GM23248 (cell line): ENCODE results near the gene BCR. TPM values are rescaled to one million over a fixed set of nuclear protein-coding genes. Genes with fewer than 3 reads are reported as not detected.

Source experiments
- DNase-seq: peaks from one replicate; pipeline ENCODE4 v3.0.0-alpha.2; 2015
- H2AFZ ChIP-seq: fragments of 200-600 bp; sonication (generic); 2 replicates; pipeline ENCODE4 v1.6.1; 2016; ENCODE audit warnings: antibody characterized with exemption
- H3F3A ChIP-seq: fragments of 200-600 bp; sonication (generic); 2 replicates; pipeline ENCODE4 v1.6.1; 2016; ENCODE audit warnings: mild to moderate bottlenecking, antibody characterized with exemption, mixed run types; ENCODE audit not compliant: insufficient read depth
- H3K27ac ChIP-seq: fragments of 200-600 bp; sonication (generic); 2 replicates; pipeline ENCODE4 v1.5.1; 2016; ENCODE audit warnings: mild to moderate bottlenecking
- H3K27me3 ChIP-seq: fragments of 200-600 bp; sonication (generic); replicated peaks from 2 replicates; pipeline ENCODE4 v1.6.1; 2016; ENCODE audit warnings: mild to moderate bottlenecking; ENCODE audit not compliant: insufficient read depth
- H3K36me3 ChIP-seq: fragments of 200-600 bp; sonication (generic); 2 replicates; pipeline ENCODE4 v1.6.1; 2016; ENCODE audit warnings: low read depth, mild to moderate bottlenecking
- H3K4me1 ChIP-seq: fragments of 200-600 bp; sonication (generic); 2 replicates; pipeline ENCODE4 v1.6.1; 2016; ENCODE audit warnings: mild to moderate bottlenecking; ENCODE audit not compliant: insufficient read depth
- H3K4me2 ChIP-seq: fragments of 200-600 bp; sonication (generic); one replicate; pipeline ENCODE4 v1.6.1; 2016; ENCODE audit warnings: mild to moderate bottlenecking; ENCODE audit not compliant: unreplicated experiment
- H3K4me3 ChIP-seq: fragments of 200-600 bp; sonication (generic); 2 replicates; pipeline ENCODE4 v1.5.1; 2016; ENCODE audit warnings: mild to moderate bottlenecking
- H3K79me2 ChIP-seq: fragments of 200-600 bp; sonication (generic); 2 replicates; pipeline ENCODE4 v1.6.1; 2016; ENCODE audit warnings: mild to moderate bottlenecking; ENCODE audit not compliant: insufficient read depth
- H3K9ac ChIP-seq: fragments of 200-600 bp; sonication (generic); 2 replicates; pipeline ENCODE4 v1.6.1; 2016; ENCODE audit warnings: mild to moderate bottlenecking
- H3K9me2 ChIP-seq: fragments of 200-600 bp; sonication (generic); 2 replicates; pipeline ENCODE4 v1.6.1; 2016; ENCODE audit warnings: mixed run types, mild to moderate bottlenecking, moderate library complexity; ENCODE audit not compliant: insufficient read depth
- H3K9me3 ChIP-seq: fragments of 200-600 bp; sonication (generic); one replicate; pipeline ENCODE4 v1.6.1; 2017; ENCODE audit warnings: low read depth
- H4K20me1 ChIP-seq: fragments of 200-600 bp; sonication (generic); 2 replicates; pipeline ENCODE4 v1.6.0; 2016; ENCODE audit not compliant: insufficient read depth
- EZH2 ChIP-seq: fragments of 200-600 bp; sonication (generic); IDR thresholded peaks from 2 replicates; pipeline ENCODE4 v1.6.1; 2018; ENCODE audit warnings: antibody characterized with exemption, mild to moderate bottlenecking; ENCODE audit not compliant: insufficient read depth, poor library complexity, severe bottlenecking
- EZH2phosphoT487 ChIP-seq: fragments of 200-600 bp; sonication (generic); IDR thresholded peaks from 2 replicates; pipeline ENCODE4 v1.6.1; 2018; ENCODE audit warnings: antibody characterized with exemption, moderate library complexity, mild to moderate bottlenecking, low read depth; ENCODE audit not compliant: insufficient read depth
- WGBS, 2 experiments: methylation state at CpG; one replicate each; pipeline ENCODE4 v1.1.6; 2015 to 2017; ENCODE audit warnings: low lambda C conversion rate in 2 of 2, low coverage in 1 of 2; ENCODE audit errors: missing lambda C conversion rate in 2 of 2; 5-methylcytosine and 5-hydroxymethylcytosine counted together
- in situ Hi-C: fragments of 300-500 bp; cut with MboI; formaldehyde crosslinking; loops from 2 replicates; pipeline ENCODE4 v1.15.0; 2020
- polyA plus RNA-seq: library from polyadenylated mRNA; unstranded; fragments of >200 nt; fragmentation: Nextera tagmentation; extraction: Ambion mirVana; gene quantifications from 2 replicates; pipeline ENCODE4 v1.2.1, GENCODE V29; 2016
- total RNA-seq: library from RNA; depleted of rRNA; stranded (reverse); fragments of >200 nt; shearing (Covaris generic); gene quantifications from 2 replicates; pipeline ENCODE4 v1.2.3, GENCODE V29; 2014

BCR gene
- total and polyA plus RNA-seq, 2 experiments from 2014 or later: 4.7 to 30.0 TPM

DNA sequence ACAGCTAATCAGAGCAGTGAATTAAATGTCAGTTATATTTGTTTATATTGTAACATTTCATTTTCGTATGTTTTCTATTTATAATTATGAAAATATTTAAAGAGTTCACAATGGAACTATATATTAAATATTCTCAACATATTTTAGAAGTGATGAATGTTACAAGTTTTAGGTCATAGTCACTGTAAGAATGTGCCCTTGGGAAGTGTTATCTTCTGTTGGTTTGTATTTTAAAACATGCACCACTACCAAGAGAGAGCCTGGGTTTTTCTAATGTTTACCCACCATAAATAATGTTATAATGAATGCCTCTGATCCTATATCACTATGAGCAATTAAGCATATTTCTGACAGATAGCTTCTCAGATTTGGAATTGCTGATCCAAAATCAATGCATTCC is 171.0 kb downstream of the BCR start:
- WGBS, 2 experiments: 20 to 27% methylated on average over 1 of the region's 1 CpG
- no peaks in the 10 kb centered on the region for H3K36me3 ChIP-seq
- no peaks in the 10 kb centered on the region for H4K20me1 ChIP-seq

DNA sequence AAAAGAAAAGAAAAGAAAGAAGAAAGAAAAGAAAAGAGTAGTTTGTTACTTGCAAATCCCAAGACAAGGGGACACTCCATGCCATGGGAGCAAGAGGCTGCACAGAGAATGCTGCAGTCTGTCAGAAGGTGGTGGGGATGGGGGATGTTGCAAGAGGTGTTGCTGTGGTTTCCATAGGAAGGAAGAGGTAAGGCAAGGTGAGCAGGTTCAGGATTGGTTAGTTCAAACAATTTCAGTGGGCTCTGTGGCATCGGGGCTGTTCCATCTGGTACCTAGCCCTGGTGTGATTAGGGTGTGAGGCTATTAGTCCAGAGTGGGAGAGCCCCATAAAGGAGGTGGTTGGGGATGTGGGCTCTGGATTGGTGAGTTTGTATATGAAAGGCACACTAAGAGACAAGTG is 172.7 kb downstream of the BCR start:
- H3K9me3 ChIP-seq: no peaks in the 10 kb centered on the region
- H3K36me3 ChIP-seq: no peaks in the 10 kb centered on the region
- H3K4me2 ChIP-seq: no peak overlapping the region
- H3K4me3 ChIP-seq: no peak overlapping the region
- 0 to 15% methylated on average over 1 of the region's 1 CpG for WGBS, 2 experiments
- H3K79me2 ChIP-seq: no peaks in the 10 kb centered on the region
- no peaks in the 10 kb centered on the region for H3F3A ChIP-seq
- in situ Hi-C loops: no loop called here
- H4K20me1 ChIP-seq: no peaks in the 10 kb centered on the region
- H3K27me3 ChIP-seq: peaks cover 46% of the 10 kb centered on the region
- H3K9ac ChIP-seq: no peak overlapping the region
- TF ChIP-seq EZH2phosphoT487 (no peak), EZH2 (no peak)
- H3K4me1 ChIP-seq: no peaks in the 10 kb centered on the region
- H2AFZ ChIP-seq: no peak overlapping the region
- DNase-seq: no peak
- no peaks in the 10 kb centered on the region for H3K9me2 ChIP-seq
- H3K27ac ChIP-seq: no peak overlapping the region

More for the DNA sequence above, 171.0 kb downstream of the BCR start:
- no peak overlapping the region for H3K4me3 ChIP-seq
- no peak overlapping the region for H3K4me2 ChIP-seq
- H2AFZ ChIP-seq: no peak overlapping the region
- no peaks in the 10 kb centered on the region for H3K4me1 ChIP-seq
- no peak overlapping the region for H3K27ac ChIP-seq
- no peaks in the 10 kb centered on the region for H3K9me3 ChIP-seq
- no peaks in the 10 kb centered on the region for H3F3A ChIP-seq
- H3K9ac ChIP-seq: no peak overlapping the region
- no peak for DNase-seq
- no peak for TF ChIP-seq EZH2
- TF ChIP-seq EZH2phosphoT487: no peak
- in situ Hi-C loops: no loop called here
- no peaks in the 10 kb centered on the region for H3K79me2 ChIP-seq
- H3K27me3 ChIP-seq: peaks cover 46% of the 10 kb centered on the region
- no peaks in the 10 kb centered on the region for H3K9me2 ChIP-seq

DNA sequence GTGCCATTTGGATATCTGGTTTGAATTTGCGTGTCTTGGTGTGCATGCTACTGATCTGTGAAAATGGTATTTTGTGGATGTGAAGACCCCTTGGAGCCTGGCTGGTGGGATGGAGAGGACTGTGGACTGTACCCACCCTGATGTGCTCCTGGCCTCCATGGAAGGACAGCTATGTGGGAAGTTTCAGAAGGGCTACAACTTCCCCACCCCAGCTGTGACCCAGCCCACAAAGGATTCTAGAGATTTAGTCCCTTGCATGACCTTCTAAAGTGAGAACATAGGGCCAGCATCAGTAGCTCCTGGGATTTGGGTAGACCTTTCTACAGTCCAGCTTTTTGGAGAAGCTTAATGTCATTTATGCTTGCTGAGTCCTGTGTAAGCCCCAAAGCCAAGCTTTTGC is 173.4 kb downstream of the BCR start:
- TF ChIP-seq EZH2phosphoT487 (no peak), EZH2 (no peak)
- in situ Hi-C loops: no loop called here
- Histone ChIP-seq H3K4me2 (no peak overlapping the region), H3K4me3 (no peak overlapping the region), H3K9ac (no peak overlapping the region), H2AFZ (no peak overlapping the region), H3K9me2 (no peaks in the 10 kb centered on the region), H3K4me1 (no peaks in the 10 kb centered on the region), H4K20me1 (no peaks in the 10 kb centered on the region), H3K36me3 (no peaks in the 10 kb centered on the region), H3K27ac (no peak overlapping the region), H3K79me2 (no peaks in the 10 kb centered on the region), H3F3A (no peaks in the 10 kb centered on the region), H3K27me3 (peaks cover 43% of the 10 kb centered on the region), H3K9me3 (no peaks in the 10 kb centered on the region)
- DNase-seq: no peak
- WGBS, 2 experiments: 38 to 48% methylated on average over 1 of the region's 1 CpG

DNA sequence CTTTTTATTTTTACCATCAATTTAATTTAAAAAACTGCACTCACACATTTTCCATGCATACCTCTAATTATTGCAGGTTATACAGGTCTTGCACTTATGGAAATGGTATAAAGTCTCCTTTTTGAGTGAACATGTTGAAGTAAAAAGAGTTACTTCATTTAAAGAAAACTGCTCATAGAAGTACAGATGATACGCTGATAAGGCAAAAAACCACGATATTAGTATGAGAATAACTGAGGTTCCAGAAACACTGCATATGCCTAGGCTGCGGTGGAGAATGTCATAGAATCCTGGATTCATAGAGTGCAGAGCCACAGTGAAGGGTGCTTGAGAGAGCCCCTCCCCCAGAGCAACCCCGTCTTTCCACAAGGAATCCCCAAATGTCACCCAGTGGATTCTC is 175.8 kb downstream of the BCR start:
- H3K9me3 ChIP-seq: no peaks in the 10 kb centered on the region
- no peak for DNase-seq
- TF ChIP-seq EZH2phosphoT487 (no peak), EZH2 (no peak)
- H3F3A ChIP-seq: no peaks in the 10 kb centered on the region
- H3K79me2 ChIP-seq: no peaks in the 10 kb centered on the region
- no peaks in the 10 kb centered on the region for H3K9me2 ChIP-seq
- no peaks in the 10 kb centered on the region for H3K4me1 ChIP-seq
- no peaks in the 10 kb centered on the region for H4K20me1 ChIP-seq
- no peak overlapping the region for H3K9ac ChIP-seq
- in situ Hi-C loops: no loop called here
- H3K36me3 ChIP-seq: no peaks in the 10 kb centered on the region
- H3K4me2 ChIP-seq: no peak overlapping the region
- H3K27me3 ChIP-seq: peaks cover 29% of the 10 kb centered on the region
- WGBS, 2 experiments: 59 to 60% methylated on average over 4 of the region's 4 CpGs
- no peak overlapping the region for H3K4me3 ChIP-seq
- no peak overlapping the region for H3K27ac ChIP-seq
- no peak overlapping the region for H2AFZ ChIP-seq

DNA sequence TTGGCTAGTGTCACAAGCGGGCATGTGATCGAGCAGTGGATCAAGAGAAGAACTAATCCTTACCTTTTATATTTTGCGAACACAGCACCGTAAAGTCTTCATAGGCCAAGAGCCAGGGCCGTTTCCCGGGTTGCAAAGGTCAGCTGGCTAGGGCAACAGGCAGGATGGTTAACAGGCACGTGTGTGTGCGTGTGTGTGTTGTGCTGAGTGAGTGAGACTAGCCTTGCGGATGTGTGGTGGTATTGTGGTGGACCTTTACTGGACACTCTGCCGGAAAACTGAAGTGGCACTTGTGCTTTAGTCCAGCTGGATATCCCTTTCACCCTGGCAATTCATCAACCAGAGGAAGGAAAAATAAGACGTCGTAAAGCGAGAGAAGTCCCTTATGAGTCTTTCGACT is 176.7 kb downstream of the BCR start:
- Histone ChIP-seq H3K27ac (no peak overlapping the region), H2AFZ (no peak overlapping the region), H3K79me2 (no peaks in the 10 kb centered on the region), H3F3A (no peaks in the 10 kb centered on the region), H3K27me3 (peaks cover 29% of the 10 kb centered on the region), H3K9me2 (no peaks in the 10 kb centered on the region), H3K9me3 (no peaks in the 10 kb centered on the region), H3K36me3 (no peaks in the 10 kb centered on the region), H3K9ac (no peak overlapping the region), H4K20me1 (no peaks in the 10 kb centered on the region), H3K4me2 (no peak overlapping the region), H3K4me3 (no peak overlapping the region), H3K4me1 (no peaks in the 10 kb centered on the region)
- no peak for DNase-seq
- WGBS, 2 experiments: 21 to 26% methylated on average over 14 of the region's 14 CpGs
- in situ Hi-C loops: no loop called here
- TF ChIP-seq EZH2 (no peak), EZH2phosphoT487 (no peak)
